ENCODE results near the gene DEFB108B.
"Not testable (repeated sequence)": the region's sequence is repeated elsewhere in the genome, so short reads cannot be mapped to it uniquely, and the experiment has no call there.

Gene DEFB108B

DNA sequence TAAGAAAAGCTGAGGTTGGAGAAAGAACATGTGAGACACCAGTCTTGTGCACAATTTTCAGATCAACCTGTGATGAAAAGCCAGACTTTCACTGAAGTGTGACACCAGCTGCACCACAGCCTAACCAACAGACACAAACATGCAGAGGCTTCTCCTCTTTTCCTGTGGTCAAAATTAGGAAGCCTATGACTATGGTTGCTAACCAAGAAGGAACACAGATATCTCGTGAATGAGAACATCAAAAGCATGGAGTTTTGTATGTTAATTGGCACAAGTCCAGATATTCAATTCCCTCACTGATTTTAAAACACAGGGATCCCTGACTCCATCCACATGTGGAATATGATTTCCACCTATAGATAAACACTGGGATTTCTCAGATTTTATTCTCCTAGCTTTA is 11.5 kb upstream of the DEFB108B start:
- DNase-seq = not testable (repeated sequence)

DNA sequence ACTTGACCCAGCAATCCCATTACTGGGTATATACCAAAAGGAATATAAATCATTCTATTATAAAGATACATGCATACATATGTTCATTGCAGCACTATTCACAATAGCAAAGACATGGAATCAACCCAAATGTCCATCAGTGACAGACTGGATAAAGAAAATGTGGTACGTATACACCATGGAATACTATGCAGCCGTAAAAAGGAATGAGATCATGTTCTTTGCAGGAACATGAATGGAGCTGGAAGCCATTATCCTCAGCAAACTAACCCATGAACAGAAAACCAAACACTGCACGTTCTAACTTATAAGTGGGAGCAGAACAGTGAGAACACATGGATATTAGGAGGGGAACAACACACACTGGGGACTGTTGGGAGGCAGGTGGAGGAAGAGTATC is 3.8 kb upstream of the DEFB108B start:
- DNase-seq = not testable (repeated sequence)

GRCh38 chr11:71829686-71830085 is 3.3 kb upstream of the DEFB108B start:
- not testable (repeated sequence) for DNase-seq

GRCh38 chr11:71842720-71843119 is 9.7 kb downstream of the DEFB108B start:
- DNase-seq = not testable (repeated sequence)

GRCh38 chr11:71843355-71843754 is 10.4 kb downstream of the DEFB108B start:
- DNase-seq = not testable (repeated sequence)

GRCh38 chr11:71843858-71844257 is 10.9 kb downstream of the DEFB108B start:
- DNase-seq = no peak

- not testable (repeated sequence) for DNase-seq
These were observed 20.9 kb downstream of the DEFB108B start for GRCh38 chr11:71853895-71854294.

DNA sequence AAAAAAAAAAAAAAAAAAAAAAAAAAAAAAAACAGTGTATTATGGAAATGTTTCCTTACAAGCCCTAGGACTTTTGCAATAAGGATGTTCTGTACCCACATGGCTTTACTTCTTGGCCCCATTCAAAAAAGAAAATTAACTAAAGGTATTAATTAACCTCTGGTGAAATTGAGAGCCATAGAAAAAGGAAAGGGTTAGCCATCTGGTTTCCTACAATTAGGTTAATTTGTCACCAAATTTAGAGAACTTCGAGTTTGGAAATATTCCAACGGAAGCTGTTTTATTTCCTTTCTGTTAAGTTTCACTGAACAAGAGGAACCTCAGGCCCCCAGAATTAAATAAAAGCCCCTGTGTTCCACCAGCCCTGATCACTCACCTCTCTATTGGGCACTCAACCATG is 22.9 kb downstream of the DEFB108B start:
- DNase-seq = not testable (repeated sequence)

GRCh38 chr11:71860835-71861234 is 27.8 kb downstream of the DEFB108B start:
- not testable (repeated sequence) for DNase-seq

DNA sequence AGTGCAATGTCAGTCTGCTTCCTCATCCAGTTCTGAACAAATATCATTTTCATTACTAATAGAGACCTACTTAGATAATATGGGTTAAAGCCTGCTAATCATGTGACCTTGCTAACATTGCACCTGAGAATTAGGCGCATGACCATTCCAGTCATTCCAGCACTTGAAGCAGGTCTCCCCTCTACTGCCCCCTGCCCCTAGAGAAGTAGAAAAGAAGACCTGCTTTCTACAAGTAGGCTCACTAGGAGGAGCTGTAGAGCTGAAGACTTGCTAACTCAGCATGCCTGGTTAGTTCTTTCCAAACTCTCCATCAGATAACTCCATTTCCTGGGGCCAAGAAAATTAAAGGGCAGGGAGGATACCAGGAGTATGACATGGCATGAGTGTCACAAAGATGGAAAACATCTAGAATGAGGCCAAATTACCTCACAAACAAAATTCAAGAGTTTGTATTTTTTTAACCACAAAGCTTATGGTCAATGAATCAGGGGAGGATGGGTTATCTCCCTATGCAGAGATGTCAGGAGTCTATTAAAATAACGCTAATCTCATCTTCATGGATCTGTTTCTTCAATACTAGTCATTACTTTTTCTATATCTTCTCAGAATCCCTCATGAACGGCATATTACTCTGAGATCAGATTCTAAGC is 31.1 kb downstream of the DEFB108B start:
- not testable (repeated sequence) for DNase-seq

- DNase-seq = not testable (repeated sequence)
These were observed 34.2 kb downstream of the DEFB108B start for GRCh38 chr11:71867209-71867608.

- not testable (repeated sequence) for DNase-seq
These were observed 36.9 kb downstream of the DEFB108B start for GRCh38 chr11:71869931-71870330.

DNA sequence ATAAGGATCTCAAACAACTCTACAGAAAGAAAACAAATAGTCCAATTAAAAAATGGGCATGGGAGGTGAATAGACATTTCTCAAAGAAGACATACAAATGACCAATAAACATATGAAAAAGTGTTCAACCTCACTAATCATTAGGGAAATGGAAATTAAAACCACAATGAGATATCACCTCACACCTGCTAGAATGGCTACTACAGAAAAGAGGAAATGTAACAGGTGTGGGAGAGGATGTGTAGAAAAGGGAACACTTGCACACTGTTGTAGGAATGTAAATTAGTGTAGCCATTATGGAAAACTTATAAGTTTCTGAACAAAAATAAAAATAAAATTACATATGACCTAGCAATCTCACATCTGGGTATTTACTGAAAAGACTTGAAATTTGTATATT is 37.7 kb downstream of the DEFB108B start:
- DNase-seq = not testable (repeated sequence)

DNA sequence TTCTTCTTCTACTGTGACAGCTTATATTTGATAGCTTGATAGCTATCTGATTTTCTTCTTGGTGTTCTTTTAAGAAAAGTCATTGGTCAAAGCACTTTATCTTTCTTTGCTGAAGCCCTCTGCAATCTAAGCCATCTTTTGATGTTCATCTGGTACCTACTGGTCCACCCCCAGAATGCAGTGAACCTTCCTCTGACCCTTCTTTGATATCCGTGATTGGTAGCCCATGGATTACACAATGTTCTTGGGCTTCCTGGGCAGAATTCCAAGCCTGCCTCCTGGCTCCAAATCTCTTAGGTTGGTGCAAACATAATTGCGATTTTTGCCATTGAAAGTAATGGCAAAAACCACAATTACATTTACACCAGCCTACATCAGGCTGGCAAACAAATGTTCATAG is 43.3 kb downstream of the DEFB108B start:
- not testable (repeated sequence) for DNase-seq

- not testable (repeated sequence) for DNase-seq
These were observed 45.1 kb downstream of the DEFB108B start, which contains the start of gene DEFB131B for GRCh38 chr11:71878059-71878458. Gene DEFB131B (plus strand): TSS chr11:71878453. CDS start chr11:71878453, 0 bp downstream.

GRCh38 chr11:71885806-71886205 is 52.8 kb downstream of the DEFB108B start:
- DNase-seq = not testable (repeated sequence)

All from stimulated activated CD4-positive, alpha-beta T cell treated with anti-CD3 and anti-CD28 coated beads, Interleukin-1b, Interleukin-23, amount 100 ng/mL, for 48 hours (primary cell).